ENCODE measurements around the gene CLMP. TPM values are rescaled to one million over a fixed set of nuclear protein-coding genes. Genes with fewer than 3 reads are reported as not detected.

CLMP gene
- total RNA-seq, 2 experiments from 2014 or later, result 0.06 to 0.19 TPM

DNA sequence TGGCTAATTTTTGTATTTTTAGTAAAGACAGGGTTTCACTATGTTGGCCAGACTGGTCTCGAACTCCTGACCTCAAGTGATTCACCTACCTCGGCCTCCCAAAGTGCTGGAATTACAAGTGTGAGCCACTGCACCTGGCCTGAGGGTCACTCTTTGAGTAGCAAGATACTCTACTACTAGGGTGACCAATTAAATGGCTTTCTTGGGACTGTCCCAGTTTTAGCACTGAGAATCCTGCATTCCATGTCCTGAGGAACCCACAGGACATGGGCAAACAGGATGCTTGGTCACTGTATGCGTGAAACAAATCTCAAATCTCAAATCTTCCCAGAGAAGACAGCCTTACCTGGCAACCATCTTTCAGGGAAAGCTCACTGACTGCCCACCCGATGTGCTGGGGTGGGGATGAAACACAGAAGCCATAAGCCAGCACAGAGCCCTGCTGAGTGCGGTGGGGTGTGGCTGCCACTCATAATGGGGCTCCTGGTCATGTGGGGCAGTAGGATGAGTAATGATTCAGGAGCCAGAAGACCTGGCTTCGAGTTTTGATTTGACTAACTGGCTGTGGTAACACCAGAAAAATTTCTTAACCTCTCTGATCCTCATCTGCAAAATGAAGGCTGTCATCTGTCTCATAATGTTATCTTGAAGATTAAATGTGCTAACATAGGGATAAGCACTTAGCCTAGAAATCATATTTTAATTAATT, 11.5 kb downstream of the CLMP start:
- Mint-ChIP-seq H3K4me1 (ENCODE audit: low read depth) (no peaks in the 10 kb centered on the region), H3K27ac (no peak overlapping the region), H3K4me3 (no peak overlapping the region), H3K36me3 (ENCODE audit: low read depth) (no peaks in the 10 kb centered on the region), H3K27me3 (peaks cover 46% of the 10 kb centered on the region), H3K9me3 (no peaks in the 10 kb centered on the region)
- TF ChIP-seq, protein P1, sequence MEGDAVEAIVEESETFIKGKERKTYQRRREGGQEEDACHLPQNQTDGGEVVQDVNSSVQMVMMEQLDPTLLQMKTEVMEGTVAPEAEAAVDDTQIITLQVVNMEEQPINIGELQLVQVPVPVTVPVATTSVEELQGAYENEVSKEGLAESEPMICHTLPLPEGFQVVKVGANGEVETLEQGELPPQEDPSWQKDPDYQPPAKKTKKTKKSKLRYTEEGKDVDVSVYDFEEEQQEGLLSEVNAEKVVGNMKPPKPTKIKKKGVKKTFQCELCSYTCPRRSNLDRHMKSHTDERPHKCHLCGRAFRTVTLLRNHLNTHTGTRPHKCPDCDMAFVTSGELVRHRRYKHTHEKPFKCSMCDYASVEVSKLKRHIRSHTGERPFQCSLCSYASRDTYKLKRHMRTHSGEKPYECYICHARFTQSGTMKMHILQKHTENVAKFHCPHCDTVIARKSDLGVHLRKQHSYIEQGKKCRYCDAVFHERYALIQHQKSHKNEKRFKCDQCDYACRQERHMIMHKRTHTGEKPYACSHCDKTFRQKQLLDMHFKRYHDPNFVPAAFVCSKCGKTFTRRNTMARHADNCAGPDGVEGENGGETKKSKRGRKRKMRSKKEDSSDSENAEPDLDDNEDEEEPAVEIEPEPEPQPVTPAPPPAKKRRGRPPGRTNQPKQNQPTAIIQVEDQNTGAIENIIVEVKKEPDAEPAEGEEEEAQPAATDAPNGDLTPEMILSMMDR (IDR thresholded peaks at IDR 0.05), result no peak
- intact Hi-C loops (cut with DNase I, micrococcal nuclease), result loop anchor here in 1 of 2 experiments (5.0 kb wide), 1 partner anchor 51 kb away; no protein-coding TSS in a partner anchor
- no peaks in the 10 kb centered on the region for H3K9me3 ChIP-seq (ENCODE audit: control insufficient read depth in 1 of 2, insufficient read depth in 1 of 2, low read length in 2 of 2)
- H3K27me3 ChIP-seq (ENCODE audit: control insufficient read depth in 1 of 2, insufficient read depth in 2 of 2, low read length in 2 of 2), result peaks cover 12 to 24% of the 10 kb centered on the region in 2 experiments
- H3K4me1 ChIP-seq (ENCODE audit: insufficient read depth, low read length), result no peaks in the 10 kb centered on the region
- ATAC-seq (ENCODE audit: poor library complexity) (no peak), DNase-seq (no peak)
- no peak overlapping the region for H3K4me3 ChIP-seq (ENCODE audit: low read length)
- ChIA-PET CTCF (no interaction called here), POLR2A (no interaction called here)
- H3K36me3 ChIP-seq (ENCODE audit: insufficient read depth, low read length), result no peaks in the 10 kb centered on the region
- H3K27ac ChIP-seq (ENCODE audit: low read depth in 1 of 2, low read length in 2 of 2), result no peak overlapping the region

DNA sequence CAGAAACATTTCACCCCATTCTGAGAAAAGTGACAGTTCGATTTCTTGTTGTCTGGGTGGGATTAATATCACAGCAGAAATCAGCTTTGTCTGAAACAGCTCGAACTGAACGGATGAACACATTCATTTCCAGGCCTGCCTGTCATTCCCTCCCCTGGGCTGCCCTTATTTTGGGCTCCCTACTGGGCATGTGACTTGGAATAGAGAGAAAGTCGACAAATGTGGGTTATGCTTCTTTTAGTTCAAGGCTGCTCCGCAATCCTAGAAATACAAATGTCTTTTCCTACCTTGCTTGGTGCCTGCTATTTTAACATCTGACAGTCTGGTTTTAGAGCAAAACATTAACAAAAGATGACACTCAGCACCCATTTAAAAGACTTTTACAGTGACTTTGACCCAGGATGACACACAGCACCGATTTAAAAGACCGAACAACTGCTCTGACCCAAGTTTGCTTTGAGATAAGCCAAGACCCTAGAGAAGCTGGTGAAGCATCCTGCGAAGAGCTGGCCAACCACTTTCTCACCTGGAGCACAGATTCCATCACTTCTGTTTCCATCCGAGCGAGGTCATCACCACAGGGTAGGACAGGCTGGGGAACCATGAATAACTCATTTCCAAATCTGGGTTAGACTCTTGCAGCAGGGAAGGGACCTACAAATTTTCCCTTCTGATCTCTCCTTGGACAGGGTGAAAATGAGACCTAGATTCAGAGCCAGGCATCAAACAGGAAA, 13.1 kb downstream of the CLMP start:
- Histone ChIP-seq H3K36me3 (ENCODE audit: insufficient read depth, low read length) (no peaks in the 10 kb centered on the region), H3K27me3 (ENCODE audit: control insufficient read depth in 1 of 2, insufficient read depth in 2 of 2, low read length in 2 of 2) (peaks cover 8 to 12% of the 10 kb centered on the region in 2 experiments), H3K9me3 (ENCODE audit: control insufficient read depth in 1 of 2, insufficient read depth in 1 of 2, low read length in 2 of 2) (no peaks in the 10 kb centered on the region), H3K4me1 (ENCODE audit: insufficient read depth, low read length) (no peaks in the 10 kb centered on the region), H3K27ac (ENCODE audit: low read depth in 1 of 2, low read length in 2 of 2) (no peak overlapping the region), H3K4me3 (ENCODE audit: low read length) (no peak overlapping the region)
- CTCF ChIA-PET, result no interaction called here
- Mint-ChIP-seq H3K36me3 (ENCODE audit: low read depth) (no peaks in the 10 kb centered on the region), H3K27me3 (peaks cover 33% of the 10 kb centered on the region), H3K4me3 (no peak overlapping the region), H3K4me1 (ENCODE audit: low read depth) (no peaks in the 10 kb centered on the region), H3K27ac (no peak overlapping the region), H3K9me3 (no peaks in the 10 kb centered on the region)
- DNase-seq (no peak), ATAC-seq (ENCODE audit: poor library complexity) (no peak)
- TF ChIP-seq, protein P1 (IDR thresholded peaks at IDR 0.05), result no peak
- intact Hi-C loops (cut with DNase I, micrococcal nuclease), result loop anchor here in 1 of 2 experiments (5.0 kb wide), 1 partner anchor 50 kb away; no protein-coding TSS in a partner anchor
- POLR2A ChIA-PET, result no interaction called here

DNA sequence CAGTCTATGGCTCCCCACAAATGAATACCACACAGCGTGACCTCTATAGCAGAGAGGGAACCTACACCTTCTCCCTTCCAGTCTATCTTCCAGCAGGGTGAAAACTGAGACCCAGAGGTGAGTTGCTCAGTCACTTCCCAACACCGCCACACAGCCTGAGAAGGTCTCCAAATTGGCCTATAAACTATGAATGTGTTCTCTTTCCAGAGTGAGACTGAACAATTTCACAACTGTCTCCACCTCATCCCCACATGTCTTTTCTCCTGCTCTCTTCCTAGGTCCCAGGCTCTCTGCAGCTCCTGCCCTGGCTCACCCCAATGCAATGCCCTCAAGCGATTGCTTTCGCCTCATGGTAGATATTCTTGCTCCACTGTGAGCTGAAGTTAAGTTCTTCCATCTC, 14.0 kb downstream of the CLMP start:
- Mint-ChIP-seq H3K4me1 (ENCODE audit: low read depth) (no peaks in the 10 kb centered on the region), H3K9me3 (no peaks in the 10 kb centered on the region), H3K27me3 (peaks cover 27% of the 10 kb centered on the region), H3K36me3 (ENCODE audit: low read depth) (no peaks in the 10 kb centered on the region), H3K4me3 (no peak overlapping the region), H3K27ac (no peak overlapping the region)
- Histone ChIP-seq H3K27me3 (ENCODE audit: control insufficient read depth in 1 of 2, insufficient read depth in 2 of 2, low read length in 2 of 2) (peaks cover 6 to 7% of the 10 kb centered on the region in 2 experiments), H3K9me3 (ENCODE audit: control insufficient read depth in 1 of 2, insufficient read depth in 1 of 2, low read length in 2 of 2) (no peaks in the 10 kb centered on the region), H3K27ac (ENCODE audit: low read depth in 1 of 2, low read length in 2 of 2) (no peak overlapping the region), H3K4me1 (ENCODE audit: insufficient read depth, low read length) (no peaks in the 10 kb centered on the region), H3K4me3 (ENCODE audit: low read length) (no peak overlapping the region), H3K36me3 (ENCODE audit: insufficient read depth, low read length) (no peaks in the 10 kb centered on the region)
- TF ChIP-seq, protein P1 (IDR thresholded peaks at IDR 0.05), result no peak
- ChIA-PET POLR2A (no interaction called here), CTCF (no interaction called here)
- DNase-seq, result no peak
- intact Hi-C loops (cut with DNase I, micrococcal nuclease), result loop anchor here in 1 of 2 experiments (5.0 kb wide), 1 partner anchor 49 kb away; no protein-coding TSS in a partner anchor
- ATAC-seq (ENCODE audit: poor library complexity), result no peak
